ENCODE results near the gene IL1RAPL1. TPM values are rescaled to one million over a fixed set of nuclear protein-coding genes. Genes with fewer than 3 reads are reported as not detected.

The IL1RAPL1 gene
- total and polyA plus RNA-seq, 2 experiments from 2014 or later, result 0.18 to 0.49 TPM

DNA sequence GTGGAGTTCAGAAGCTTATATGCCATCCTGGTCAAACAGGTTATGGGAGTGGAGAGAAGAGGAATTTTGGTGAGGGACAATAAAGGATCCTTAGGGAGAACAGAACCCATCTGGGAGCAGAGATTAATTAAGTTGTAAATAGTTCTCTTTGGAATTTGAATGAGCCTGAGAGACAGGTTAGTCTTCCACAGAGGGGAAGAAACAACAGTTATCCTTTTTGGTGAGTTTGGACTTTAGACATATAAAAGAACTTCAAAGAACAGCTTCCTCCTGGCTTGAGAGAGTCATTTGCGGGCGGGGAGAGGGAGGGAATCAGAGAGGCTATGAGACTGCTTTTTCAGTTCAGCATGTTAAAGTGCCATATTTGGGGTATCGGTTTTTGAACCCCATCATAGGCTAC, 834.8 kb downstream of the IL1RAPL1 start (continued):
- TF ChIP-seq, protein P1, sequence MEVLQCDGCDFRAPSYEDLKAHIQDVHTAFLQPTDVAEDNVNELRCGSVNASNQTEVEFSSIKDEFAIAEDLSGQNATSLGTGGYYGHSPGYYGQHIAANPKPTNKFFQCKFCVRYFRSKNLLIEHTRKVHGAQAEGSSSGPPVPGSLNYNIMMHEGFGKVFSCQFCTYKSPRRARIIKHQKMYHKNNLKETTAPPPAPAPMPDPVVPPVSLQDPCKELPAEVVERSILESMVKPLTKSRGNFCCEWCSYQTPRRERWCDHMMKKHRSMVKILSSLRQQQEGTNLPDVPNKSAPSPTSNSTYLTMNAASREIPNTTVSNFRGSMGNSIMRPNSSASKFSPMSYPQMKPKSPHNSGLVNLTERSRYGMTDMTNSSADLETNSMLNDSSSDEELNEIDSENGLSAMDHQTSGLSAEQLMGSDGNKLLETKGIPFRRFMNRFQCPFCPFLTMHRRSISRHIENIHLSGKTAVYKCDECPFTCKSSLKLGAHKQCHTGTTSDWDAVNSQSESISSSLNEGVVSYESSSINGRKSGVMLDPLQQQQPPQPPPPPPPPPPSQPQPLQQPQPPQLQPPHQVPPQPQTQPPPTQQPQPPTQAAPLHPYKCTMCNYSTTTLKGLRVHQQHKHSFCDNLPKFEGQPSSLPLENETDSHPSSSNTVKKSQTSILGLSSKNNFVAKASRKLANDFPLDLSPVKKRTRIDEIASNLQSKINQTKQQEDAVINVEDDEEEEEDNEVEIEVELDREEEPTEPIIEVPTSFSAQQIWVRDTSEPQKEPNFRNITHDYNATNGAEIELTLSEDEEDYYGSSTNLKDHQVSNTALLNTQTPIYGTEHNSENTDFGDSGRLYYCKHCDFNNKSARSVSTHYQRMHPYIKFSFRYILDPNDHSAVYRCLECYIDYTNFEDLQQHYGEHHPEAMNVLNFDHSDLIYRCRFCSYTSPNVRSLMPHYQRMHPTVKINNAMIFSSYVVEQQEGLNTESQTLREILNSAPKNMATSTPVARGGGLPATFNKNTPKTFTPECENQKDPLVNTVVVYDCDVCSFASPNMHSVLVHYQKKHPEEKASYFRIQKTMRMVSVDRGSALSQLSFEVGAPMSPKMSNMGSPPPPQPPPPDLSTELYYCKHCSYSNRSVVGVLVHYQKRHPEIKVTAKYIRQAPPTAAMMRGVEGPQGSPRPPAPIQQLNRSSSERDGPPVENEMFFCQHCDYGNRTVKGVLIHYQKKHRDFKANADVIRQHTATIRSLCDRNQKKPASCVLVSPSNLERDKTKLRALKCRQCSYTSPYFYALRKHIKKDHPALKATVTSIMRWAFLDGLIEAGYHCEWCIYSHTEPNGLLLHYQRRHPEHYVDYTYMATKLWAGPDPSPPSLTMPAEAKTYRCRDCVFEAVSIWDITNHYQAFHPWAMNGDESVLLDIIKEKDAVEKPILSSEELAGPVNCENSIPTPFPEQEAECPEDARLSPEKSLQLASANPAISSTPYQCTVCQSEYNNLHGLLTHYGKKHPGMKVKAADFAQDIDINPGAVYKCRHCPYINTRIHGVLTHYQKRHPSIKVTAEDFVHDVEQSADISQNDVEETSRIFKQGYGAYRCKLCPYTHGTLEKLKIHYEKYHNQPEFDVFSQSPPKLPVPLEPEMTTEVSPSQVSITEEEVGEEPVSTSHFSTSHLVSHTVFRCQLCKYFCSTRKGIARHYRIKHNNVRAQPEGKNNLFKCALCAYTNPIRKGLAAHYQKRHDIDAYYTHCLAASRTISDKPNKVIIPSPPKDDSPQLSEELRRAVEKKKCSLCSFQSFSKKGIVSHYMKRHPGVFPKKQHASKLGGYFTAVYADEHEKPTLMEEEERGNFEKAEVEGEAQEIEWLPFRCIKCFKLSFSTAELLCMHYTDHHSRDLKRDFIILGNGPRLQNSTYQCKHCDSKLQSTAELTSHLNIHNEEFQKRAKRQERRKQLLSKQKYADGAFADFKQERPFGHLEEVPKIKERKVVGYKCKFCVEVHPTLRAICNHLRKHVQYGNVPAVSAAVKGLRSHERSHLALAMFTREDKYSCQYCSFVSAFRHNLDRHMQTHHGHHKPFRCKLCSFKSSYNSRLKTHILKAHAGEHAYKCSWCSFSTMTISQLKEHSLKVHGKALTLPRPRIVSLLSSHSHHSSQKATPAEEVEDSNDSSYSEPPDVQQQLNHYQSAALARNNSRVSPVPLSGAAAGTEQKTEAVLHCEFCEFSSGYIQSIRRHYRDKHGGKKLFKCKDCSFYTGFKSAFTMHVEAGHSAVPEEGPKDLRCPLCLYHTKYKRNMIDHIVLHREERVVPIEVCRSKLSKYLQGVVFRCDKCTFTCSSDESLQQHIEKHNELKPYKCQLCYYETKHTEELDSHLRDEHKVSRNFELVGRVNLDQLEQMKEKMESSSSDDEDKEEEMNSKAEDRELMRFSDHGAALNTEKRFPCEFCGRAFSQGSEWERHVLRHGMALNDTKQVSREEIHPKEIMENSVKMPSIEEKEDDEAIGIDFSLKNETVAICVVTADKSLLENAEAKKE (CRISPR knock-in tag; IDR thresholded peaks at IDR 0.05), result no peak
- TF ChIP-seq EZH2 (IDR thresholded peaks at IDR 0.05; ENCODE audit: low read depth, unreplicated experiment), result no peak

DNA sequence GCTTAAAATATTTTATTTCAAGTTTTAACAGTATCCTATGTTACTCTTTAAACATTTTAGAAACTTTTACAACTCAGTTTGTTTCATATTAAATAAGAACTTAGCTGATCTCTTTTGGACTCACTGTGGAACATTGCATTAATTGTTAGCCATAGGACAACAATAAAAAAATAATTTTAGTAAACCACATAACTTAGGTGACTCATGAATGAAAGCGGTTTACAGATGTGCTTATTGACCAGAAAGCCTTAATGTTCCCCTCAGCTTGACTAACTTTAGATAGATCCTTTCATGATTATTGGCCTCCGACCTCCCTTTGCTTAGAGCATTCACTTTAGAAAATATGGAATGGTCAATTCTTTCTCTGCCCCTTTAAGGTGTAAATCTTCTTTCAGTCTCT, 844.6 kb downstream of the IL1RAPL1 start:
- Mint-ChIP-seq H3K9me3 (peaks cover 5% of the 10 kb centered on the region; the same call in 2 of the 3 replicates), H3K27me3 (ENCODE audit: insufficient read depth, low read depth, poor library complexity) (no peaks in the 10 kb centered on the region), H3K27ac (no peak overlapping the region), H3K4me3 (no peak overlapping the region), H3K36me3 (ENCODE audit: low read depth) (peaks cover 4% of the 10 kb centered on the region; the same call in 1 of the 3 replicates), H3K4me1 (no peaks in the 10 kb centered on the region)
- H3F3A ChIP-seq (replicated peaks; ENCODE audit: low read depth), result no peaks in the 10 kb centered on the region
- H3K9me2 ChIP-seq (ENCODE audit: insufficient read depth), result no peaks in the 10 kb centered on the region
- H3K36me3 ChIP-seq (ENCODE audit: insufficient read depth), result no peaks in the 10 kb centered on the region
- DNase-seq (ENCODE audit: low spot score) (no peak), ATAC-seq (no peak)
- no peak overlapping the region for H3K4me2 ChIP-seq
- no peak overlapping the region for H3K4me3 ChIP-seq
- H3K27me3 ChIP-seq (ENCODE audit: insufficient read depth), result no peaks in the 10 kb centered on the region
- no peak overlapping the region for H2AFZ ChIP-seq
- no peaks in the 10 kb centered on the region for H4K20me1 ChIP-seq (replicated peaks; ENCODE audit: insufficient read depth)
- no peaks in the 10 kb centered on the region for H3K79me2 ChIP-seq (replicated peaks; ENCODE audit: insufficient read depth)
- no peak overlapping the region for H3K27ac ChIP-seq (ENCODE audit: low read depth)
- no peaks in the 10 kb centered on the region for H3K4me1 ChIP-seq (ENCODE audit: insufficient read depth)
- TF ChIP-seq EZH2 (IDR thresholded peaks at IDR 0.05; ENCODE audit: low read depth, unreplicated experiment) (no peak), CREB1 (CRISPR knock-in tag; IDR thresholded peaks at IDR 0.05; ENCODE audit: low read depth) (no peak), JUNB (IDR thresholded peaks at IDR 0.05; ENCODE audit: unreplicated experiment) (no peak), STAT1 (IDR thresholded peaks at IDR 0.05; ENCODE audit: unreplicated experiment) (no peak)
- TF ChIP-seq, protein P2, sequence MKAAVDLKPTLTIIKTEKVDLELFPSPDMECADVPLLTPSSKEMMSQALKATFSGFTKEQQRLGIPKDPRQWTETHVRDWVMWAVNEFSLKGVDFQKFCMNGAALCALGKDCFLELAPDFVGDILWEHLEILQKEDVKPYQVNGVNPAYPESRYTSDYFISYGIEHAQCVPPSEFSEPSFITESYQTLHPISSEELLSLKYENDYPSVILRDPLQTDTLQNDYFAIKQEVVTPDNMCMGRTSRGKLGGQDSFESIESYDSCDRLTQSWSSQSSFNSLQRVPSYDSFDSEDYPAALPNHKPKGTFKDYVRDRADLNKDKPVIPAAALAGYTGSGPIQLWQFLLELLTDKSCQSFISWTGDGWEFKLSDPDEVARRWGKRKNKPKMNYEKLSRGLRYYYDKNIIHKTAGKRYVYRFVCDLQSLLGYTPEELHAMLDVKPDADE (IDR thresholded peaks at IDR 0.05), result no peak
- TF ChIP-seq, protein P1 (CRISPR knock-in tag; IDR thresholded peaks at IDR 0.05), result no peak

Data from GM23338 (cell line).